AG04450 (cell line): ENCODE data around the gene DNAAF1. TPM values are rescaled to one million over a fixed set of nuclear protein-coding genes. Genes with fewer than 3 reads are reported as not detected.
"Not testable (repeated sequence)": the region's sequence is repeated elsewhere in the genome, so short reads cannot be mapped to it uniquely, and the experiment has no call there.

Experiments used
- CTCF ChIA-PET: fragments of 300-600, 350-600 bp; formaldehyde crosslinking; extraction: SDS; loops from one replicate; lab custom pipeline; 2022; ENCODE audit warnings: antibody characterized with exemption, inconsistent platforms; lab: Charles Lee
- POLR2A ChIA-PET: fragments of 350-600 bp; formaldehyde crosslinking; extraction: SDS; loops from one replicate; lab custom pipeline; 2021; ENCODE audit warnings: antibody characterized with exemption, inconsistent platforms; lab: Yijun Ruan, JAX
- DNase-seq: peaks from one replicate; pipeline ENCODE4 v3.0.0-alpha.2; 2011; ENCODE audit warnings: low read depth, low spot score
- H3K27ac ChIP-seq: one replicate; pipeline ENCODE4 v1.5.1; 2012; ENCODE audit warnings: low read depth, low read length, control low read depth
- H3K27me3 ChIP-seq: one replicate; pipeline ENCODE4 v1.6.0; 2012; ENCODE audit warnings: low read length; ENCODE audit not compliant: control insufficient read depth, insufficient read depth
- H3K4me3 ChIP-seq: 2 replicates; pipeline ENCODE4 v1.5.1; 2011; ENCODE audit warnings: mild to moderate bottlenecking, low read depth, low read length, control low read depth
- H3K9me3 ChIP-seq: 2 replicates; pipeline ENCODE4 v1.5.1; 2012; ENCODE audit warnings: low read length; ENCODE audit not compliant: control insufficient read depth, insufficient read depth
- polyA plus RNA-seq: library from polyadenylated mRNA; depleted of rRNA; stranded (reverse); fragments of >200 nt; gene quantifications from 2 replicates; pipeline ENCODE4 v1.2.3, GENCODE V29; 2011
- TF ChIP-seq, protein P1 (sequence below): IDR thresholded peaks from 2 replicates; pipeline ENCODE4 v1.5.1; 2011; ENCODE audit warnings: low read depth, low read length, control low read depth, inconsistent platforms

The DNAAF1 gene
- polyA plus RNA-seq, 1 experiment, result not detected

- Histone ChIP-seq H3K27me3 (no peaks in the 10 kb centered on the region), H3K27ac (no peak overlapping the region), H3K4me3 (no peak overlapping the region), H3K9me3 (no peaks in the 10 kb centered on the region)
- ChIA-PET CTCF (interaction anchor here (0.7 to 0.9 kb wide), 2 partner anchors 9 to 508 kb away, joined by 3 read pairs; partner anchors contain the start of gene MBTPS1), POLR2A (interaction anchor here (0.8 kb wide), 1 partner anchor 9 kb away, joined by 3 read pairs; the partner anchor contains the start of gene MBTPS1)
- TF ChIP-seq, protein P1, sequence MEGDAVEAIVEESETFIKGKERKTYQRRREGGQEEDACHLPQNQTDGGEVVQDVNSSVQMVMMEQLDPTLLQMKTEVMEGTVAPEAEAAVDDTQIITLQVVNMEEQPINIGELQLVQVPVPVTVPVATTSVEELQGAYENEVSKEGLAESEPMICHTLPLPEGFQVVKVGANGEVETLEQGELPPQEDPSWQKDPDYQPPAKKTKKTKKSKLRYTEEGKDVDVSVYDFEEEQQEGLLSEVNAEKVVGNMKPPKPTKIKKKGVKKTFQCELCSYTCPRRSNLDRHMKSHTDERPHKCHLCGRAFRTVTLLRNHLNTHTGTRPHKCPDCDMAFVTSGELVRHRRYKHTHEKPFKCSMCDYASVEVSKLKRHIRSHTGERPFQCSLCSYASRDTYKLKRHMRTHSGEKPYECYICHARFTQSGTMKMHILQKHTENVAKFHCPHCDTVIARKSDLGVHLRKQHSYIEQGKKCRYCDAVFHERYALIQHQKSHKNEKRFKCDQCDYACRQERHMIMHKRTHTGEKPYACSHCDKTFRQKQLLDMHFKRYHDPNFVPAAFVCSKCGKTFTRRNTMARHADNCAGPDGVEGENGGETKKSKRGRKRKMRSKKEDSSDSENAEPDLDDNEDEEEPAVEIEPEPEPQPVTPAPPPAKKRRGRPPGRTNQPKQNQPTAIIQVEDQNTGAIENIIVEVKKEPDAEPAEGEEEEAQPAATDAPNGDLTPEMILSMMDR, result no peak
- no peak for DNase-seq
Observed at GRCh38 chr16:84107921-84108320, 37.2 kb upstream of the DNAAF1 start.

DNA sequence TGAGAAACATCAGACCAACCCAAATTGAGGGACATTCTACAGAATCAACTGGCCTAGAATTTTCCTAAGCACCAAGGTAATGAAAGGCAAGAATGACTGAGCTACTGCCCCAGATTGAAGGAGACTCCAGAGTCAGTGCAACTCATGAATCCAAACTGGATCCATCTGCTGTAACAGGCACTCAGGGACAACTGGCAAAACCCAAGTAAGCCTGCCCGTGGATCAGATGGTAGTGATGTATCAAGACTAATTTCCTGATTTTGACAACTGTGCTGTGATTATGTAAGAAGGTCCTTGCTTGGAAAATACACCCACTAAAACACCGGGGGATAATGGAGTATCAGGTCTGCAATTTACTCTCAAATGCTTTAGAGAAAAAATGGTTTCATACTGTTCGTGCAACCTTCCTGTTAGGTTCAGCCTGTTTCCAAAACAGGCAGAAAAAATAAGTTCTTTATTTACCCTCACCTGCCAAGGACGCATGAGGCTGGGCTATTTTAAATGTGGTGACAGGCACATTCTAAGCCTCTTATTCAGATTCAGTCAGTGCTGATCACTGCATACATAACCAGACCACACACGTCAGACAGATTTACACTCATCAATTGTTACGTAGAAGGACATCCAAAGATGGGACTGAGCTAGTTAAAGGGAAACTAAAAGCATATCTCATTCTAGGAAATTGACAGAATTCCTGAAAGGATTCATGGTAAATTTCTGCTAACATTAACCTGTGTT lies 35.3 kb upstream of the DNAAF1 start:
- ChIA-PET CTCF (no interaction called here), POLR2A (no interaction called here)
- TF ChIP-seq, protein P1, result no peak
- no peak overlapping the region for H3K27ac ChIP-seq
- no peaks in the 10 kb centered on the region for H3K27me3 ChIP-seq
- H3K4me3 ChIP-seq, result no peak overlapping the region
- DNase-seq, result no peak
- no peaks in the 10 kb centered on the region for H3K9me3 ChIP-seq

- ChIA-PET POLR2A (no interaction called here), CTCF (no interaction called here)
- TF ChIP-seq, protein P1, result no peak
- no peak overlapping the region for H3K27ac ChIP-seq
- no peak for DNase-seq
- no peak overlapping the region for H3K4me3 ChIP-seq
- H3K27me3 ChIP-seq, result no peaks in the 10 kb centered on the region
- no peaks in the 10 kb centered on the region for H3K9me3 ChIP-seq
Observed at GRCh38 chr16:84110527-84110926, 34.6 kb upstream of the DNAAF1 start.

DNA sequence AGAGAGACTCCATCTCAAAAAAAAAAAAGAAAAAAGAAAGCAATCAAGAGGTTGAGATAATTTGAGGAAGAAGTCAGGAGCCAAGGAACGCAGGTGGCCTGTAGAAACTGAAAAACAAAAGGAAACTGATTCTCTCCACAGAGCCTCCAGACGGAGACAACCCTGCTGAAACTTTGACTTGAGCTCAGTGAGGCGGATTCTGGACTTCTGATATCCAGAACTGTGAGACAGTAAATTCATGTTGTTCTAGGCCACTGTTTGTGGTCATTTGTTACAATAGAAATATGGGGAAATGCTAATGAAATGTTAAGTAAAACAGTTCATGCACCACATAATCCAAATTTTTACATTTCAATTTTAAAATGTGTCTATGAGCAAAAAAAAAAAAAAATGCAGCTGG lies 33.6 kb upstream of the DNAAF1 start:
- Histone ChIP-seq H3K9me3 (no peaks in the 10 kb centered on the region), H3K27ac (no peak overlapping the region), H3K27me3 (no peaks in the 10 kb centered on the region), H3K4me3 (no peak overlapping the region)
- TF ChIP-seq, protein P1, result no peak
- CTCF ChIA-PET, result interaction anchor here (0.6 to 0.8 kb wide), 2 partner anchors 75 to 328 kb away, joined by 4 to 9 read pairs; partner anchors contain the start of gene TAF1C
- no peak for DNase-seq
- POLR2A ChIA-PET, result no interaction called here

DNA sequence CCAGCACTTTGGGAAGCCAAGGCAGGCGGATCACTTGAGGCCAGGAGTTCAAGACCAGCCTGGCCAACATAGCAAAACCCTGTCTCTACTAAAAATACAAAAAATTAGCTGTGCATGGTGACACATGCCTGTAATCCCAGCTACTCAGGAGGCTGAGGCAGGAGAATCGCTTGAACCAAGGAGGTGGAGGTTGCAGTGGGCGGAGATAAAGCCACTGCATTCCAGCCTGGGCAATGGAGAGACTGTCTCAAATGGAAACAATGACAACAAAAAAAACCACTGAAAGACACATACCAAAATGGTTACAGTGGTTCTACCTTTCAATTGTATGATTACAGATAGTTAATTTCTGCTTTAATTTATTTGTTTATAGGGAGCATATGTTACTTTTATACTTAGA lies 33.2 kb upstream of the DNAAF1 start:
- H3K9me3 ChIP-seq, DNase-seq, H3K27me3 ChIP-seq, H3K4me3 ChIP-seq, H3K27ac ChIP-seq, POLR2A ChIA-PET: not testable (repeated sequence)
- CTCF ChIA-PET, result interaction anchor here (0.6 to 0.8 kb wide), 2 partner anchors 75 to 328 kb away, joined by 4 to 9 read pairs; partner anchors contain the start of gene TAF1C
